Measurements from ENCODE around the gene PLCG1. TPM values are rescaled to one million over a fixed set of nuclear protein-coding genes. Genes with fewer than 3 reads are reported as not detected.
A peak's percentile ranks its signal among the peaks of the same experiment; 100 is the strongest.

The PLCG1 gene
- total and polyA plus RNA-seq, 9 of the 15 experiments (the other 6 are each of a cell fraction or from before 2014, with no cell fraction given), result 1.7 to 67.0 (median 34.8) TPM

GRCh38 chr20:41142919-41143318 is 5.6 kb downstream of the PLCG1 start (continued):
- TF ChIP-seq ZMIZ1 (IDR thresholded peaks at IDR 0.05; ENCODE audit: low read depth in 2 of 2, low read length in 2 of 2) (no peak), PHB (CRISPR knock-in tag; IDR thresholded peaks at IDR 0.05) (no peak), THRA (IDR thresholded peaks at IDR 0.05) (no peak), GABPA (tag; conservative IDR thresholded peaks at IDR 0.05; ENCODE audit: low read depth) (0 out of 2 replicates have a peak, but pooled peaks have one; percentile 16), ELF1 (tag; IDR thresholded peaks at IDR 0.05) (0 out of 2 replicates have a peak, but pooled peaks have one; percentile 32), PML (IDR thresholded peaks at IDR 0.05; ENCODE audit: low read length) (no peak), SPI1 (IDR thresholded peaks at IDR 0.05; ENCODE audit: borderline replicate concordance, low read depth, low read length) (peak; percentile 95), ZNF3 (CRISPR knock-in tag; IDR thresholded peaks at IDR 0.05) (no peak), MEF2D (tag; conservative IDR thresholded peaks at IDR 0.05; ENCODE audit: low read depth) (no peak), TEAD1 (CRISPR knock-in tag; IDR thresholded peaks at IDR 0.05) (no peak), YBX1 (IDR thresholded peaks at IDR 0.05) (no peak), MECOM (CRISPR knock-in tag; IDR thresholded peaks at IDR 0.05) (no peak), ZNF395 (CRISPR knock-in tag; IDR thresholded peaks at IDR 0.05) (no peak), ZNF124 (CRISPR knock-in tag; IDR thresholded peaks at IDR 0.05) (no peak), HDGF (IDR thresholded peaks at IDR 0.05) (no peak)
